CD4-positive, alpha-beta T cell treated with Interleukin-17A for 1 hour (primary cell): ENCODE measurements around the gene KLRC4.
A peak's percentile ranks its signal among the peaks of the same experiment; 100 is the strongest.

ENCODE experiments used
- DNase-seq: peaks from one replicate; pipeline ENCODE4 v3.0.0-alpha.2; 2020

Gene KLRC4

DNA sequence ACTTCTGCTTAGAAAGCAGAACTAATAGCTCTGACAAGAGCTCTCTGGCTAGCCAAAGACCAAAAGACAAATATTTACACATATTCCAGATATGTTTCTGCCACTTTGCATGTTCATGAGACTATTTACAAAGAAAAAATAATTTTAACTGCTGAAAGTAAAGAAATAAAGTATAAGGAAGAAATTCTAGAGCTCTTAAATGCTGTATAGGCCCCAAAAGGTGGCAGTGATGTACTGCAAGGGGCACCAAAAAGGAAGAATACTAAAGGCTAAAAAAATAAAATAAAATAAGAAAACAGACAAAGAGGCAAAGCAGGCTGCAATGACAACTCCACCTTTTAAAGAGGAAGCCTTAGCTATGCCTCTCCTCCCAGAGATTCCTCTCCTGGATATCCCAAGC, 42.7 kb downstream of the KLRC4 start:
- DNase-seq: no peak

DNA sequence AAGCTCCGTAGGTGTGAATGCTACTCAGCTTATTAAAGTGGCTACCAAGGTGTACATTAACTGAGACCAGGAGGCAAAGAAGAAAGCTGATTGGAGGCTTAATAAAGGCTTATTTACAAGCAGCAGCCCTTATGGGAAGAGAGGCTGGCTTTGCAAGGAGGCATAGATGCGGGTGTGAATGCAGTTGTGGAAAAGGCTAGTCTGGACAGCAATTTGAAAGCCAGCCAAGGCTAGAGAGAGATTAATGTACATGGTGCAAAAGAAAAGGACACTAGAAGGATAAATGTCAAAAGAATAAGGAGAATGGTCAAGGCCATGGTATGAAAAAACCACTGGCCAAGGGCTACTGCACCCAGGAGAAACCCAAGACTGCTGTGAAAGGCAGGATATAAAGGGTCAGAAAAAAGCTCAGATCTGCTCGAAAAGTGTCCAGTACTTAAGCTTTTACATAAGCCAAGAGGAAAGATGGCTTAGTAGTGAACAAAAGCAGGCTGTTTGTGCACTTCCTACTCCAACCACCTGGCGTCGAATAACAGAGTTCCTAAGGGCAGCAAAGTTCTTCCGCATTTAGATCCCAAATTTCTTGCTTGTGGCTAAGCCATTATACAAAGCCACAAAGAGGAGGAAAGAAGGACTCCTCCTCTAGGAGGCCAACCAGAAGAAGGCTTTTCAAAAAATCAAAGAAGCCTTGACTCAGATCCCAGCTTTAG, 43.7 kb downstream of the KLRC4 start:
- no peak for DNase-seq

DNA sequence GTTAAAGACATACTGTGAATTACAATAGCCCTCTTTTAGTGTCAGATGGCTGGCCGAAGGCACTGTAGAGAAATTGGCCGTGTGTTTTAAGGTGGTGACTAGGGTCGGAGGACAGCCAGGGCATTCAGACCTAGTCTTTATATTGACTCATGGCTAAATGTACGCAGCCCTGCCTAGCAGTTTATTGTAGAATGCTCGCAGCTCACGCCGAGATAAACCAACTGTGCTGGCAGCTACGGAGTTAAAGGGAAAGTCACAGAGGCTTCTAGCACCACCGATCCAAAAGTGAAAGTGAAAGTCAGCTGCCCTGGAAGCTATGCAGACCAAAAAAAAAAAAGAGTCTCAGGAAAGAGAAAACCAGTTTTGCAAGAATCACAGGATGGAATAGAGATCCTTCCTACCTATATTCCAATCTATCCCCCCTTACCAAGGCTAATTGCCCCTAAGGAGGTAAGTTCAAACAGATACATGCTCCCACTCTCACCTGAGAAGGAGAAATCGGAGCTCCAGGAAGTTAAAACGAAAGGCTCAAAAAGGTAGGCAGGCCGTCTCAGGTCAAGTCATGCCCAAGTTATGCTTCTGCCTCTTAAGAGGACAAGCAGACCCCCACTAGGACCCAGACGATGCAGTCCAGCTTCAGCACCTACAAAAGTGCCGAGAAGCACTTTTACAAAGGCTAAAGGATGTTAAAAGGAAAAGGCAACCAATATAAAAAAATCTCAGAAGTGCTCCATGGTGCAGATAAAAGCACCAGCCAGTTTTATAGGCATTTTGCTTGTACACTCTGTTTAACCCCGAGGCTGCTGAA, 44.5 kb downstream of the KLRC4 start:
- peak; percentile 82 for DNase-seq

DNA sequence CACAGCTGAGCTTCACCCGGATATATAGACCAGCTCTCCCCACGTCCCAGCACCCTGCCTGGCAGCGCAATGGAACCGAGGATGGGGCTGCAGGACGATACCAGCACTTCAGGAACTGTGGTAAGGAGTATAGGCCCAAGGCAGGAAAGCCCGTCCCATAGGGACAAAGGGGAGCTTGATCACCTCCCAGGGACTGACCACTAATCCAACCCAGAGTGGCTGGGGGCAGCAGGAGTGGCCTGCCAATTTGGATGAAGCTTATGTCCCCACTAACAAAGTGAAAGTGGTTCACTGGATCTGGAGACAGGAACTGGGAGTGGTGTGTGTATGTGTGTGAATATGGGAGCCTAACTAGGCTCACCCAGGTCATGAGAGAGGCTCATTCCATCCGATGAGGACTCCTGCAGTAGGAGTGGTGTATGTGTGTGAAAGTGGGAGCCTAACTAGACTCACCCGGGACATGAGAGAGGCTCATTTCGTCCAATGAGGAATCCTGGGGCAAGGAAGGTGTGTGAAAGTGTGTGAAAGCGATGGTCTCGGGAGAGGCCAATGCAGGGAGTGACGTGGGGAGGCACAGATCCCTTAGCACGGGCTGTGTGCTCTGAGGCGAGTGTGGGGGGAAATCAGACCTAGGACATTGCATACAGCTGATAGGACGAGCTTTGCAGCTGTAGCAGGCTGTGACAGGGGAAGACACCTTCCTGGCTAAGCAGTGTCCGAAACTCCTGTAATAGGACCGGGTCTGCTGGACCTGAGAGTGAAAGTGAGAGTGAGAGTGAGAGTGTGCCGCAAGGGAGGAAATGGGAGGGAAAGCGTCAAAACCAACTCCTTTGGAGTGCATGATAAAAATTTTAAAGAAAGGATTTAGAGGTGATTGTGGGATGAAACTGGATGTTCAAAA, 45.4 kb downstream of the KLRC4 start:
- DNase-seq: peak; percentile 55

DNA sequence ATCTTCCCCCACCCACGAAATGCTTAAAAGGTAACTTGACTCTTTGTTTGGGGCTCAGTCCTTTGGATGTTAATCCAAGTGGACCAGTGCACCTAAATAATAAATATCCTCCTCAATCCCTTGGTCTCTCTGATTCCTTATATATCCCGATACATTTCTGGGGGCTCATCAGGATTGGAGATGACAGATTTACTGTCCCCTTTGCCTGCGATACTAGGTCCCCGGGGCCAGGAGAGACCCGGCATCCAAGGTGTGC, 46.0 kb downstream of the KLRC4 start:
- no peak for DNase-seq

DNA sequence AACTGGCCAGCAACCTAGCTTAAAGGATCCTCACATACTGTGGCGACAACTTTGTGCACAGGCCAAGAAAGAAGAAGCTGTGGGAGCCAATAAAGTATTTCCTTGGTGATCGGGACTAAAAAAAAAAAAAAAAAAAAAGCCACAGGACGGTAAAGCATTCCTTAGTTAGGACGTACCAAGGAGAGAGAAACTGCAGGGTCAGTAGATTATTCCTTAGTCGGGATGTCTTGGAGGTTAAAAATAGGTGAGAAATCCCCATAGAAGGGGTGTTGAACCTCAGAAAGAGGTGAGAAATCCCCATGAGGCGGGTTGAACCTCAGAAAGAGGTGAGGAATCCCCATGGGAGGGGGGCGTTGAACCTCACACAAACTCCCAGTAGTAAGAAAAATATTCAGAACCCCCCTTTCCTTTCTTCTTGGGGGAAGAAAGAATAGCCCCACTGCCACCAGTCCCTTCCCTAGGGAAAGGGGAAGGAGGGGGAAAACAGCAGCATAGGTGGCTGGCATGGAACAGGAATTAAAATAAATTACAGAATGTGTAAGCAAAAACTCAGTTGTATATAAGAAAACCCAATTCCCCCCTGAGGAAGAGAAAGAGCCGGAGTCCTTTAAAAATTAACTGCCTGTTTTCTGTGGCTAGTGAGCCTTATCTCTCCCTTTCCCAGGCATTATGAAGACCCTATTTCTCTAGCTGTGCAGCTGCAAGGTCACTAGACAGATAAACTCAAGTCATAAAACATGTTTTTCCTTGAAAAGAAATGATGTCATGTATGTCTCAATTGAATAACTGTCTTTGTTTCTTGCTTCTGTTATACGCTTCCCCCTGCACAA, 46.5 kb downstream of the KLRC4 start:
- no peak for DNase-seq

DNA sequence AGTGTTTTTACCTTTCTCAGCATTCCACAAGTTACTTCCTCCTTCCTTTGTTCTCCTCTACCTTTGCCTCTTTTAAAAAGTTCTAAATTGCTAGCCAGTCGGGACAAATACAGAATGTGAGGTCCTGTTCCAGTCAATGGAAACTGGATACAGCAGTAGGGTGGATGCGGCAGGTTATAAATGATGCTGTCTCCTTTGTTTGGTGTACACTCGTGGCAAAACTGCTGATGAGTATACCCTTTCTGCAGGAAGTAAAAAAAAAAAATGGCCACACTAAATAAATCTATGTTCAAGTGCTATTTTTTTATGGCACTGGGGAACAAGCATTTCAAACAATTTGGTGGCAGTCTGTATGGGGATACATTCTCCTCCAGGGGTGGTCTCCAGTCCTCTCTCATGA, 47.2 kb downstream of the KLRC4 start:
- DNase-seq: no peak

DNA sequence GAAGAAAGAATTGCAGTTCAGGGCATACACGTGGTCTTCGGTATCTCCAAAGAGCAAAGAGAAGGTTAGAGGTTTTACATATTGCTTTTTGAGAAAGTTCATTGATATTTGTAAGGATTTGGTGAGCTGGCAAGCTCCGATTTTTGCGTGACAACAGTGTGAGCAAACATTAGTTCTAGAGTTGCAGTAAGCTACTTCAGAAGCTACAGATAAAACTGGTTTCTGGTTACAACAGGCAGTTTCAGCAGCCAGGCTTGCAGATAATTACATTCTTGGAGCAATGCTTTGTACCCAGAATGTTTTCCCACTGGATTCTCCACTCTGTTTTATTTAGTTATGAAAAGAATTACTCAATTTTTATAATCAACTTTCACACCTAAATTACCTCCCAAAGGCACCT, 47.9 kb downstream of the KLRC4 start:
- no peak for DNase-seq

DNA sequence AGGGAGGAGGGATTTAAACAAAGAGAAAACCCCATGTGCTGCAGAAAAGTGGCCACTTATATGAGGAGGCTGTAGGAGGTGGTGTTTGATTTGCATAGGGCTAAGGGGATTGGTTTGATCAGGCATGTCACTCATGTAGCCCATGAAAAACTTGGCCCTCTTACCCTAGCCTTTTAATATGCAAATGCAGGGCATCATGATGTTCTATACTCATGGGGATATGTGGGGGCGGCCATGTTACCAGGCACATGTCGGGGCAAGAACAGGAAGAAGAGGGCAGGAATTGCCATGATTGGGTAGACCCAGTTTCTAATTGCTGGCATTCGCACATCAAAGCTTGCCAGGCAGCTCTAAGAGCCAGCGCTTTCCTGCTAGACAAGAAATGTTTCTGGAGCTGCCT, 48.5 kb downstream of the KLRC4 start:
- no peak for DNase-seq

DNA sequence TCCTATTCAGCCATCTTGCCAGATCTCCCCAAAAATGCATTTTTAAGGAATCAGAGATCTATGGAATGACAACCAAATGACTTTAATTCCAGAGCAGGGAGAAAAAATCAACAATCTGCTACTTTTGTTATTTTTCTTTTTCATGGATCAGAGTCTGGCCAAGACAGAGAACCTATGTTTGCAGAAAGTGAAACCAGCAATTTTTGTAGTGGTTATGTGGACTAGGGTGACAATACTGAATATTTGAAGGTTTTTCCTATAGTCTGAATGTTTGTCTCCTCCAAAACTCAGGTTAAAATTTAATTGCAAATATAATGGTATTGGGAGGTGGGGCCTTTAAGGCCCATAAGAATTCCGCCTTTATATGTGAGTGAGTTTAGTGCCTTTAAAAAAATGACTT, 50.6 kb downstream of the KLRC4 start:
- no peak for DNase-seq

DNA sequence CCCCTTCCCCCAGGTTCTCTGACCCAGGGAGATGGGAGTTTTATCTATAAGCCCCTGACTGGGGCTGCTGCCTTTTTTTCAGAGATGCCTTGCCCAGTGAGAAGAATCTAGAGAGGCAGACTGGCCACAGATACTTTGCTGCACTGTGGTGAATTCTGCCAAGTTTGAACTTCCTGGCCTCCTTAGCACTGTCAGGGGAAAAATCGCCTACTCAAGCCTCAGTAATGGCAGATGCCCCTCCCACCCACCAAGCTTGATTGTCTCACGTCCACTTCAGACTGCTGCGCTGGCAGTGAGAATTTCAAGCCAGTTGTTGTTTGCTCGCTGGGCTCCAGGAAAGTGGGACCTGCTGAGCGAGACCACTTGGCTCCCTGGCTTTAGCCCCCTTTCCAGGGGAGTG, 51.4 kb downstream of the KLRC4 start:
- DNase-seq: no peak
